GM12878 (cell line): ENCODE data around the gene TRIP4. TPM values are rescaled to one million over a fixed set of nuclear protein-coding genes. Genes with fewer than 3 reads are reported as not detected.

ENCODE experiments used
- ATAC-seq: fragments of 200-7000 bp; cut with Tn5 transposase; 3 replicates; pipeline ENCODE4 v1.9.1; 2020; ENCODE audit warnings: mild to moderate bottlenecking, moderate library complexity
- BruUV-seq: library from RNA; stranded (reverse); fragments of 400-500 nt; replicated peaks from 2 replicates; lab custom pipeline; 2021; lab: Mats Ljungman, UMichigan
- CTCF ChIA-PET: fragments of 300-600 bp; sonication (Branson Sonifier 250); formaldehyde crosslinking; extraction: SDS; loops from one replicate; lab custom pipeline; 2021; ENCODE audit warnings: inconsistent platforms; lab: Yijun Ruan, JAX
- POLR2A ChIA-PET: fragments of 350-600 bp; formaldehyde crosslinking; extraction: SDS; loops from one replicate; lab custom pipeline; 2021; ENCODE audit warnings: inconsistent platforms; lab: Charles Lee
- RAD21 ChIA-PET: fragments of 300-600 bp; sonication (Branson Sonifier 250); formaldehyde crosslinking; loops from one replicate; lab custom pipeline; 2023; ENCODE audit warnings: antibody characterized with exemption; ENCODE audit not compliant: unreplicated experiment; lab: Charles Lee
- SMC1A ChIA-PET: fragments of 300-600 bp; sonication (Branson Sonifier 250); formaldehyde crosslinking; loops from one replicate; lab custom pipeline; 2023; ENCODE audit not compliant: unreplicated experiment, uncharacterized antibody; lab: Charles Lee
- DNase-seq: peaks from one replicate; pipeline ENCODE4 v3.0.0-alpha.2; 2011; ENCODE audit warnings: low read depth, low spot score
- FAIRE-seq: peaks from 3 replicates; lab custom pipeline; 2011; peaks lifted over from hg19 to GRCh38; lab: Jason Lieb, UNC
- H2AFZ ChIP-seq: 2 replicates; pipeline ENCODE4 v1.6.0; 2011; ENCODE audit warnings: low read depth, low read length, control low read depth; ENCODE audit not compliant: control insufficient read depth
- H3K27ac ChIP-seq: 2 replicates; pipeline ENCODE4 v1.5.1; 2011; ENCODE audit warnings: control low read depth; ENCODE audit not compliant: control insufficient read depth, insufficient read depth
- H3K27me3 ChIP-seq, 2 experiments: replicated peaks in 1 of 2; 2 replicates each; pipeline versions ENCODE4 v1.6.0 to v1.6.1; 2011; ENCODE audit warnings: low read length in 1 of 2; ENCODE audit not compliant: control insufficient read depth in 2 of 2, insufficient read depth in 2 of 2
- H3K36me3 ChIP-seq, 2 experiments: 2 replicates each; pipeline ENCODE4 v1.5.1; 2011; ENCODE audit warnings: low read length in 1 of 2; ENCODE audit not compliant: control insufficient read depth in 2 of 2, insufficient read depth in 2 of 2
- H3K4me1 ChIP-seq: 2 replicates; pipeline ENCODE4 v1.6.1; 2011; ENCODE audit warnings: mild to moderate bottlenecking, low read length, moderate library complexity, mixed read lengths; ENCODE audit not compliant: control insufficient read depth, insufficient read depth
- H3K4me2 ChIP-seq: 2 replicates; pipeline ENCODE4 v1.6.0; 2011; ENCODE audit warnings: control low read depth; ENCODE audit not compliant: control insufficient read depth, insufficient read depth
- H3K4me3 ChIP-seq: fragments of 200-600 bp; sonication (generic); 2 replicates; pipeline ENCODE4 v1.5.1; 2016
- H3K79me2 ChIP-seq: 2 replicates; pipeline ENCODE4 v1.6.0; 2011; ENCODE audit warnings: low read length; ENCODE audit not compliant: control insufficient read depth, insufficient read depth
- H3K9ac ChIP-seq: 2 replicates; pipeline ENCODE4 v1.8.0; 2011; ENCODE audit warnings: low read length, control low read depth, mixed read lengths; ENCODE audit not compliant: control insufficient read depth, insufficient read depth
- H3K9me3 ChIP-seq: replicated peaks from 3 replicates; pipeline ENCODE4 v1.5.1; 2011; ENCODE audit warnings: mild to moderate bottlenecking, low read length; ENCODE audit not compliant: control insufficient read depth, insufficient read depth
- H4K20me1 ChIP-seq: 2 replicates; pipeline ENCODE4 v1.6.0; 2011; ENCODE audit not compliant: control insufficient read depth, insufficient read depth
- BMI1 ChIP-seq: fragments of 450-650 bp; IDR thresholded peaks from 2 replicates; pipeline ENCODE4 v1.6.1; 2016; ENCODE audit warnings: mild to moderate bottlenecking, moderate library complexity, borderline replicate concordance
- CHD4 ChIP-seq: fragments of 200-600 bp; sonication (generic); IDR thresholded peaks from 2 replicates; pipeline ENCODE4 v1.6.1; 2016; ENCODE audit warnings: mild to moderate bottlenecking
- ESRRA ChIP-seq: IDR thresholded peaks from 2 replicates; pipeline ENCODE4 v1.6.1; 2012; ENCODE audit warnings: mild to moderate bottlenecking, low read length, improper control_type of control experiment
- ETV6 ChIP-seq, 2 experiments: fragments of 450-650 bp in 1 of 2; IDR thresholded peaks in 1 of 2; conservative IDR thresholded peaks in 1 of 2; 2 replicates each; pipeline ENCODE4 v1.6.1; 2014; ENCODE audit warnings: antibody characterized with exemption in 1 of 2, borderline replicate concordance in 1 of 2, low read depth in 1 of 2, mild to moderate bottlenecking in 1 of 2, moderate library complexity in 1 of 2
- HDAC6 ChIP-seq: fragments of 200-600 bp; sonication (generic); IDR thresholded peaks from one replicate; pipeline ENCODE4 v1.8.0; 2017; ENCODE audit warnings: antibody characterized with exemption; ENCODE audit not compliant: unreplicated experiment
- IKZF2 ChIP-seq, 2 experiments: fragments of 450-650 bp; IDR thresholded peaks; 2 replicates each; pipeline ENCODE4 v1.6.1; 2017; ENCODE audit warnings: mild to moderate bottlenecking in 2 of 2, moderate library complexity in 2 of 2
- JUNB ChIP-seq: IDR thresholded peaks from 2 replicates; pipeline ENCODE4 v1.6.1; 2016; ENCODE audit warnings: antibody characterized with exemption, mild to moderate bottlenecking
- MEF2A ChIP-seq: IDR thresholded peaks from 2 replicates; pipeline ENCODE4 v1.6.1; 2011; ENCODE audit warnings: low read depth, mild to moderate bottlenecking, low read length, moderate library complexity; ENCODE audit not compliant: insufficient read depth
- PAX8 ChIP-seq: fragments of 450-650 bp; IDR thresholded peaks from 2 replicates; pipeline ENCODE4 v1.6.1; 2017; ENCODE audit warnings: mild to moderate bottlenecking, moderate library complexity
- SMAD1 ChIP-seq: fragments of 450-650 bp; IDR thresholded peaks from 2 replicates; pipeline ENCODE4 v1.6.1; 2018; ENCODE audit warnings: mild to moderate bottlenecking, low read depth; ENCODE audit not compliant: partially characterized antibody
- SMAD5 ChIP-seq: IDR thresholded peaks from 2 replicates; pipeline ENCODE4 v1.6.1; 2016; ENCODE audit warnings: antibody characterized with exemption, low read depth
- SP1 ChIP-seq: IDR thresholded peaks from one replicate; pipeline ENCODE4 v1.6.1; 2011; ENCODE audit warnings: low read depth, low read length
- SREBF2 ChIP-seq: IDR thresholded peaks from 2 replicates; pipeline ENCODE4 v1.6.1; 2012; ENCODE audit warnings: mild to moderate bottlenecking, low read length
- TBL1XR1 ChIP-seq: IDR thresholded peaks from 2 replicates; pipeline ENCODE4 v1.6.1; 2012; ENCODE audit warnings: low read depth, low read length, improper control_type of control experiment
- USF1 ChIP-seq: IDR thresholded peaks from 2 replicates; pipeline ENCODE4 v1.6.1; 2011; ENCODE audit warnings: borderline replicate concordance, low read depth, mild to moderate bottlenecking, moderate library complexity, mixed read lengths, low read length; ENCODE audit not compliant: insufficient read depth; ENCODE audit errors: extremely low read length
- ZNF24 ChIP-seq: fragments of 450-650 bp; IDR thresholded peaks from 2 replicates; pipeline ENCODE4 v1.6.1; 2017; ENCODE audit warnings: antibody characterized with exemption, mild to moderate bottlenecking
- ZNF622 ChIP-seq: fragments of 450-650 bp; IDR thresholded peaks from 2 replicates; pipeline ENCODE4 v1.6.1; 2017; ENCODE audit warnings: mild to moderate bottlenecking, inconsistent platforms
- WGBS: methylation state at CpG from one replicate; pipeline ENCODE4 v1.1.6; 2016; ENCODE audit warnings: low lambda C conversion rate; ENCODE audit not compliant: insufficient replicate concordance, insufficient coverage; ENCODE audit errors: missing lambda C conversion rate; 5-methylcytosine and 5-hydroxymethylcytosine counted together
- in situ Hi-C: fragments of 300-500 bp; cut with MboI; formaldehyde crosslinking; loops from 9 replicates; pipeline ENCODE4 v1.14.3; 2018; ENCODE audit warnings: mixed read lengths
- intact Hi-C: fragments of 100-400 bp; cut with micrococcal nuclease; formaldehyde crosslinking; loops from one replicate; pipeline ENCODE4 v1.14.2; 2022; ENCODE audit not compliant: unreplicated experiment
- polyA plus RNA-seq, 11 experiments: library from polyadenylated mRNA; depleted of rRNA in 4 of 11; unstranded in 6 of 11; stranded (reverse) in 5 of 11; fragments of >200 nt; fragmentation: Nextera tagmentation in 4 of 11; fragmentation: Illumina TruSeq in 1 of 11; extraction: Ambion mirVana in 4 of 11; extraction: Trizol in 1 of 11; gene quantifications; 1 replicate in 1 of 11; 2 replicates in 10 of 11; pipeline versions ENCODE4 v1.2.1 to v1.2.3, GENCODE V29; 2011 to 2016; ENCODE audit warnings: inconsistent platforms in 2 of 11, missing spikeins in 2 of 11, low read depth in 1 of 11
- total RNA-seq, 4 experiments: library from RNA; depleted of rRNA in 3 of 4; stranded (reverse); fragments of >200 nt in 3 of 4; fragmentation: Illumina TruSeq in 1 of 4; extraction: Trizol in 1 of 4; gene quantifications; 2 replicates each; pipeline versions ENCODE4 v1.2.1 to v1.2.3, GENCODE V29; 2013 to 2021

Gene TRIP4
- total and polyA plus RNA-seq, 10 of the 15 experiments (the other 5 are each of a cell fraction or from before 2014, with no cell fraction given): 6.4 to 24.5 (median 20.0) TPM

GRCh38 chr15:64398575-64398974, 10.9 kb downstream of the TRIP4 start:
- no peak for ATAC-seq
- H3K79me2 ChIP-seq: no peaks in the 10 kb centered on the region

More at GRCh38 chr15:64398575-64398974, 10.9 kb downstream of the TRIP4 start:
- DNase-seq: no peak
- H3K27me3 ChIP-seq: no peaks in the 10 kb centered on the region
- no peak overlapping the region for H3K4me3 ChIP-seq
- ChIA-PET RAD21 (interaction anchor here (1.0 kb wide), 1 partner anchor 188 kb away, joined by 3 read pairs; no protein-coding TSS in a partner anchor), CTCF (interaction anchor here (0.6 to 1.2 kb wide), 4 partner anchors 11 to 341 kb away, joined by 3 to 4 read pairs (median 3); no protein-coding TSS in a partner anchor), POLR2A (interaction anchor here (0.6 to 1.0 kb wide), 3 partner anchors 11 to 59 kb away, joined by 3 to 4 read pairs (median 4); partner anchors contain the start of gene TRIP4), SMC1A (interaction anchor here (1.4 kb wide), 1 partner anchor 11 kb away, joined by 4 read pairs; no protein-coding TSS in a partner anchor)
- FAIRE-seq: no peak
- H4K20me1 ChIP-seq: no peaks in the 10 kb centered on the region
- WGBS: 31% methylated on average over 1 of the region's 2 CpGs
- intact Hi-C loops: no loop called here
- H3K4me1 ChIP-seq: no peaks in the 10 kb centered on the region
- peaks cover 2 to 15% of the 10 kb centered on the region in 2 experiments for H3K36me3 ChIP-seq
- H3K27ac ChIP-seq: no peak overlapping the region
- BruUV-seq: no TSS peak
- H3K4me2 ChIP-seq: no peak overlapping the region
- in situ Hi-C loops: no loop called here
- TF ChIP-seq USF1 (no peak), SMAD5 (no peak), BMI1 (no peak), JUNB (no peak), ETV6 (conservative IDR thresholded peaks at IDR 0.05 in 1 of 2, IDR thresholded peaks at IDR 0.05 in 1 of 2; ENCODE audit: borderline replicate concordance in 1 of 2, low read depth in 1 of 2) (no peak), TBL1XR1 (no peak), SP1 (no peak), MEF2A (no peak), ESRRA (no peak), CHD4 (no peak), IKZF2 (IDR thresholded peaks at IDR 0.05) (no peak), SMAD1 (no peak), PAX8 (no peak), SREBF2 (no peak), ZNF24 (no peak), HDAC6 (no peak), ZNF622 (no peak)
- TF ChIP-seq, all 136 proteins: peak for 0
- Histone ChIP-seq H3K9me3 (no peaks in the 10 kb centered on the region), H2AFZ (no peak overlapping the region), H3K9ac (no peak overlapping the region)
